H1 (cell line): ENCODE results near the gene INAVA.

Experiments
- TF ChIP-seq, protein P1 (sequence below), 3 experiments: IDR thresholded peaks; 1 replicate in 2 of 3; 2 replicates in 1 of 3; pipeline versions ENCODE4 v1.5.1 to v1.6.1; 2011; ENCODE audit warnings: low read length in 3 of 3, mild to moderate bottlenecking in 3 of 3, inconsistent platforms in 2 of 3, low read depth in 1 of 3, moderate library complexity in 1 of 3; ENCODE audit not compliant: insufficient read depth in 1 of 3; ENCODE audit errors: control extremely low read depth in 1 of 3
- TF ChIP-seq, protein P2 (sequence below): IDR thresholded peaks from 2 replicates; pipeline ENCODE4 v1.6.1; 2011; ENCODE audit warnings: low read length, improper control_type of control experiment

DNA sequence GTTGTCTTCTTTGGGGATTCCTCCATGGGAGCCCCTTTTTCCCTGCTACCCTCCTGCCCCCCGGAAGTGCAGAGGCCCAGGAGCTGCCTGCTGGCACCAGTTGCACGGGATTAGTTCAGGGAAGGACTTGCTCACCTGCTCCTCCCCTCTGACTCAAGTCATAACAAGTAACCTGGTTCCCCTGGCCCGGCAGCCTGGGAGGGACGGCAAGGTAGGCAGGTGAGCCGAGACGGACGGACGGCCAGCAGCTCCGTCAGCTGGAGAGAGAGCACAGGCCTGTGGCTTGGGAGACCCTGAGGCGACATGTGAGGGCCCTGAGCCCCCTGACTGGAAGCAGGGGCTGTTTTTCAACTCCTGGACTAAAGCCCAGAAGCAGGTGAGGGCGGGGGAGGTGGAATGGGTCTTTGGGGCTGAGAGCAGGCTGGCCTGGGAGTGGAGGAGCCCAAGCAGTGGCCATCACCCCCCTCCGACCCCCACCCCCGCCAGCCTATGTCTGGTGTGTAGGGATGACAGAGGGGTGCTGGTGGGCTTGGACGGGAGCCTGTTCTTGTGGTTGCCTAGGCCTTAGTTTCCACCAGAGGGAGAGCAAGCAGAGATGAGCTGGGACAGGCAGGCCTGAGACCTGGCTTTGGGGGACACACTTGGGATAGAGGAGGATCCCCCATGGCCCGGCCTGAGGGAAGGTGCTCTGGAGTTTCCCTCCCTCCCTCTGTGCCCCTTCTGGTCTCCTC lies at the start of gene INAVA:
- TF ChIP-seq, protein P1, sequence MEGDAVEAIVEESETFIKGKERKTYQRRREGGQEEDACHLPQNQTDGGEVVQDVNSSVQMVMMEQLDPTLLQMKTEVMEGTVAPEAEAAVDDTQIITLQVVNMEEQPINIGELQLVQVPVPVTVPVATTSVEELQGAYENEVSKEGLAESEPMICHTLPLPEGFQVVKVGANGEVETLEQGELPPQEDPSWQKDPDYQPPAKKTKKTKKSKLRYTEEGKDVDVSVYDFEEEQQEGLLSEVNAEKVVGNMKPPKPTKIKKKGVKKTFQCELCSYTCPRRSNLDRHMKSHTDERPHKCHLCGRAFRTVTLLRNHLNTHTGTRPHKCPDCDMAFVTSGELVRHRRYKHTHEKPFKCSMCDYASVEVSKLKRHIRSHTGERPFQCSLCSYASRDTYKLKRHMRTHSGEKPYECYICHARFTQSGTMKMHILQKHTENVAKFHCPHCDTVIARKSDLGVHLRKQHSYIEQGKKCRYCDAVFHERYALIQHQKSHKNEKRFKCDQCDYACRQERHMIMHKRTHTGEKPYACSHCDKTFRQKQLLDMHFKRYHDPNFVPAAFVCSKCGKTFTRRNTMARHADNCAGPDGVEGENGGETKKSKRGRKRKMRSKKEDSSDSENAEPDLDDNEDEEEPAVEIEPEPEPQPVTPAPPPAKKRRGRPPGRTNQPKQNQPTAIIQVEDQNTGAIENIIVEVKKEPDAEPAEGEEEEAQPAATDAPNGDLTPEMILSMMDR (IDR thresholded peaks at IDR 0.05; ENCODE audit: control extremely low read depth in 1 of 3, insufficient read depth in 1 of 3, low read depth in 1 of 3, low read length in 3 of 3) = peak; percentile 29 to 44 (median 34); a peak in 3 of 4 replicates
- TF ChIP-seq, protein P2, sequence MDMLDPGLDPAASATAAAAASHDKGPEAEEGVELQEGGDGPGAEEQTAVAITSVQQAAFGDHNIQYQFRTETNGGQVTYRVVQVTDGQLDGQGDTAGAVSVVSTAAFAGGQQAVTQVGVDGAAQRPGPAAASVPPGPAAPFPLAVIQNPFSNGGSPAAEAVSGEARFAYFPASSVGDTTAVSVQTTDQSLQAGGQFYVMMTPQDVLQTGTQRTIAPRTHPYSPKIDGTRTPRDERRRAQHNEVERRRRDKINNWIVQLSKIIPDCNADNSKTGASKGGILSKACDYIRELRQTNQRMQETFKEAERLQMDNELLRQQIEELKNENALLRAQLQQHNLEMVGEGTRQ = no peak
